ENCODE results near the gene ZNF319. TPM values are rescaled to one million over a fixed set of nuclear protein-coding genes. Genes with fewer than 3 reads are reported as not detected.

ZNF319 gene
- polyA plus RNA-seq, 1 donor from 2014 or later: 7.0 TPM

- Histone ChIP-seq H3K36me3 (ENCODE audit: insufficient read depth, low read length) (peaks cover 3% of the 10 kb centered on the region), H3K27me3 (ENCODE audit: insufficient read depth, low read depth, low read length) (no peaks in the 10 kb centered on the region), H3K9me3 (ENCODE audit: low read length) (no peaks in the 10 kb centered on the region), H3F3A (ENCODE audit: insufficient read depth, low read length, poor library complexity, severe bottlenecking) (no peaks in the 10 kb centered on the region), H4K20me1 (ENCODE audit: insufficient read depth) (no peaks in the 10 kb centered on the region), H3K4me2 (ENCODE audit: low read length) (no peak overlapping the region), H3K9ac (ENCODE audit: low read length) (no peak overlapping the region), H3K9me2 (ENCODE audit: insufficient read depth, low read length) (no peaks in the 10 kb centered on the region), H3K79me2 (replicated peaks; ENCODE audit: insufficient read depth, low read length) (no peaks in the 10 kb centered on the region), H3K27ac (ENCODE audit: low read length) (no peak overlapping the region), H3K4me3 (ENCODE audit: low read length) (no peak overlapping the region), H2AFZ (ENCODE audit: low read depth, low read length) (no peak overlapping the region)
- TF ChIP-seq SMC3 (conservative IDR thresholded peaks at IDR 0.05; ENCODE audit: poor library complexity) (no peak), POLR2AphosphoS5 (IDR thresholded peaks at IDR 0.05) (no peak), TAF1 (IDR thresholded peaks at IDR 0.05; ENCODE audit: low read depth) (no peak), EZH2 (IDR thresholded peaks at IDR 0.05; ENCODE audit: borderline replicate concordance, insufficient read depth, low read length, poor library complexity, severe bottlenecking) (no peak), CTCF (IDR thresholded peaks at IDR 0.05; ENCODE audit: poor library complexity, severe bottlenecking) (no peak), RAD21 (conservative IDR thresholded peaks at IDR 0.05) (no peak), REST (IDR thresholded peaks at IDR 0.05; ENCODE audit: borderline replicate concordance) (no peak), EP300 (conservative IDR thresholded peaks at IDR 0.05; ENCODE audit: poor library complexity, severe bottlenecking) (no peak), MXI1 (conservative IDR thresholded peaks at IDR 0.05; ENCODE audit: poor library complexity, severe bottlenecking) (no peak)
These were observed 16.5 kb upstream of the ZNF319 start for GRCh38 chr16:58016840-58017446.

GRCh38 chr16:58013201-58013956, 12.9 kb upstream of the ZNF319 start:
- Histone ChIP-seq H3F3A (ENCODE audit: insufficient read depth, low read length, poor library complexity, severe bottlenecking) (no peaks in the 10 kb centered on the region), H3K27ac (ENCODE audit: low read length) (no peak overlapping the region), H3K9ac (ENCODE audit: low read length) (no peak overlapping the region), H3K4me2 (ENCODE audit: low read length) (no peak overlapping the region), H4K20me1 (ENCODE audit: insufficient read depth) (no peaks in the 10 kb centered on the region), H2AFZ (ENCODE audit: low read depth, low read length) (no peak overlapping the region), H3K27me3 (ENCODE audit: insufficient read depth, low read depth, low read length) (no peaks in the 10 kb centered on the region), H3K9me2 (ENCODE audit: insufficient read depth, low read length) (no peaks in the 10 kb centered on the region), H3K79me2 (replicated peaks; ENCODE audit: insufficient read depth, low read length) (no peaks in the 10 kb centered on the region), H3K9me3 (ENCODE audit: low read length) (no peaks in the 10 kb centered on the region), H3K4me3 (ENCODE audit: low read length) (no peak overlapping the region), H3K36me3 (ENCODE audit: insufficient read depth, low read length) (peaks cover 3% of the 10 kb centered on the region)
- TF ChIP-seq TAF1 (IDR thresholded peaks at IDR 0.05; ENCODE audit: low read depth): no peak
- no peak for TF ChIP-seq SMC3 (conservative IDR thresholded peaks at IDR 0.05; ENCODE audit: poor library complexity)
- no peak for TF ChIP-seq EZH2 (IDR thresholded peaks at IDR 0.05; ENCODE audit: borderline replicate concordance, insufficient read depth, low read length, poor library complexity, severe bottlenecking)
- TF ChIP-seq CTCF (IDR thresholded peaks at IDR 0.05; ENCODE audit: poor library complexity, severe bottlenecking): no peak
- no peak for TF ChIP-seq POLR2AphosphoS5 (IDR thresholded peaks at IDR 0.05)
- no peak for TF ChIP-seq REST (IDR thresholded peaks at IDR 0.05; ENCODE audit: borderline replicate concordance)
- TF ChIP-seq MXI1 (conservative IDR thresholded peaks at IDR 0.05; ENCODE audit: poor library complexity, severe bottlenecking): no peak
- no peak for TF ChIP-seq EP300 (conservative IDR thresholded peaks at IDR 0.05; ENCODE audit: poor library complexity, severe bottlenecking)
- no peak for TF ChIP-seq RAD21 (conservative IDR thresholded peaks at IDR 0.05)

All from neural cell (in vitro differentiated cells).